ENCODE data around the gene KCTD21.

DNA sequence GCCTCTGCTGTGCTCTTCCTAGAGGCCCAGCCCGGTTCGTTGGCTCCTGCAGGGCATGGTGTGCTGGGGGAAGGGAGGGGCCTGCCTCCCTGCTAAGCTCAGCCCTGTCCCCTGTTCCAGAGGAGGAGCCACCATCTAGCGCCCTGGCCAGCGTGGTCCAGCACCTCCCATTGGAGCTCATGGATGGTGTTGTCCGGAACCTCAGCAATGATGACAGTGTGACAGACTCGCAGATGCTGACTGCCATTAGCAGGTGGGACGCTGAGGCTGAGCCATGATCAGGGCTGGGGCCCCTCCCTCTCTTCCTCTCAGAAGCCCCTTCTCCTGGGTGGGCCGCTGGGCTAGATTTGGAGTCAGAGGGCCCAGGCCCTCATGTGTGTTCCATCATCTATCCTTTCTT is 9.4 kb upstream of the KCTD21 start:
- no peak for TF ChIP-seq YY1 (IDR thresholded peaks at IDR 0.05; ENCODE audit: insufficient read depth, insufficient read length)
- no peak for TF ChIP-seq SUZ12 (IDR thresholded peaks at IDR 0.05; ENCODE audit: extremely low read depth, insufficient read depth, insufficient read length)
- no peak for TF ChIP-seq ZNF274 (IDR thresholded peaks at IDR 0.05; ENCODE audit: low read depth, low read length)
